ENCODE data around the gene TDRD6.
"Not testable (repeated sequence)": the region's sequence is repeated elsewhere in the genome, so short reads cannot be mapped to it uniquely, and the experiment has no call there.

The TDRD6 gene

GRCh38 chr6:46687619-46688097, at the start of gene TDRD6:
TSS of gene TDRD6 (plus strand) at chr6:46687885. CDS start at chr6:46688129, 244 bp downstream.
- DNase-seq (ENCODE audit: low read depth, low spot score): no peak

GRCh38 chr6:46637933-46638332, 49.8 kb upstream of the TDRD6 start:
- no peak for DNase-seq (ENCODE audit: low read depth, low spot score)

GRCh38 chr6:46638650-46639049, 49.0 kb upstream of the TDRD6 start:
- no peak for DNase-seq (ENCODE audit: low read depth, low spot score)

GRCh38 chr6:46642928-46643751, 44.5 kb upstream of the TDRD6 start:
- no peak for DNase-seq (ENCODE audit: low read depth, low spot score)

- DNase-seq (ENCODE audit: low read depth, low spot score): no peak
Observed at GRCh38 chr6:46645265-46645664, 42.4 kb upstream of the TDRD6 start.

GRCh38 chr6:46648108-46648507, 39.6 kb upstream of the TDRD6 start:
- DNase-seq (ENCODE audit: low read depth, low spot score): not testable (repeated sequence)

- no peak for DNase-seq (ENCODE audit: low read depth, low spot score)
Observed at GRCh38 chr6:46648869-46649492, 38.7 kb upstream of the TDRD6 start.

- DNase-seq (ENCODE audit: low read depth, low spot score): no peak
Observed at GRCh38 chr6:46651006-46651405, 36.7 kb upstream of the TDRD6 start.

GRCh38 chr6:46651816-46652215, 35.9 kb upstream of the TDRD6 start:
- no peak for DNase-seq (ENCODE audit: low read depth, low spot score)

GRCh38 chr6:46652232-46652602, 35.5 kb upstream of the TDRD6 start:
- peak; percentile 4 for DNase-seq (ENCODE audit: low read depth, low spot score)

- peak; percentile 96 for DNase-seq (ENCODE audit: low read depth, low spot score)
Observed at GRCh38 chr6:46652603-46653438, 34.9 kb upstream of the TDRD6 start, which contains the start of the genes CYP39A1 and SLC25A27. TSS of gene CYP39A1 (minus strand) at chr6:46652818. CDS start at chr6:46652582, 236 bp downstream. TSS of gene SLC25A27 (plus strand) at chr6:46652975. CDS start at chr6:46653193, 218 bp downstream.

- no peak for DNase-seq (ENCODE audit: low read depth, low spot score)
Observed at GRCh38 chr6:46653439-46654195, 34.1 kb upstream of the TDRD6 start.

GRCh38 chr6:46655803-46656202, 31.9 kb upstream of the TDRD6 start:
- no peak for DNase-seq (ENCODE audit: low read depth, low spot score)

- DNase-seq (ENCODE audit: low read depth, low spot score): no peak
Observed at GRCh38 chr6:46657642-46658041, 30.0 kb upstream of the TDRD6 start.

- no peak for DNase-seq (ENCODE audit: low read depth, low spot score)
Observed at GRCh38 chr6:46661483-46661882, 26.2 kb upstream of the TDRD6 start.

- no peak for DNase-seq (ENCODE audit: low read depth, low spot score)
Observed at GRCh38 chr6:46667377-46667776, 20.3 kb upstream of the TDRD6 start.

- DNase-seq (ENCODE audit: low read depth, low spot score): no peak
Observed at GRCh38 chr6:46674410-46674809, 13.3 kb upstream of the TDRD6 start.

- no peak for DNase-seq (ENCODE audit: low read depth, low spot score)
Observed at GRCh38 chr6:46676604-46677313, 10.9 kb upstream of the TDRD6 start.

- DNase-seq (ENCODE audit: low read depth, low spot score): peak; percentile 5
Observed at GRCh38 chr6:46677314-46677654, 10.4 kb upstream of the TDRD6 start.

- peak; percentile 56 for DNase-seq (ENCODE audit: low read depth, low spot score)
Observed at GRCh38 chr6:46684771-46685170, 2.9 kb upstream of the TDRD6 start.

All from astrocyte of the hippocampus (primary cell).